A375 (cell line): ENCODE results near the gene HHIPL1. TPM values are rescaled to one million over a fixed set of nuclear protein-coding genes. Genes with fewer than 3 reads are reported as not detected.

Experiments
- total RNA-seq: library from RNA; depleted of rRNA; stranded (reverse); fragments of >200 nt; shearing (Covaris generic); gene quantifications from 2 replicates; pipeline ENCODE4 v1.2.3, GENCODE V29; 2014; rRNA removed

Gene HHIPL1
- not detected in 2 replicates for total RNA-seq

DNA sequence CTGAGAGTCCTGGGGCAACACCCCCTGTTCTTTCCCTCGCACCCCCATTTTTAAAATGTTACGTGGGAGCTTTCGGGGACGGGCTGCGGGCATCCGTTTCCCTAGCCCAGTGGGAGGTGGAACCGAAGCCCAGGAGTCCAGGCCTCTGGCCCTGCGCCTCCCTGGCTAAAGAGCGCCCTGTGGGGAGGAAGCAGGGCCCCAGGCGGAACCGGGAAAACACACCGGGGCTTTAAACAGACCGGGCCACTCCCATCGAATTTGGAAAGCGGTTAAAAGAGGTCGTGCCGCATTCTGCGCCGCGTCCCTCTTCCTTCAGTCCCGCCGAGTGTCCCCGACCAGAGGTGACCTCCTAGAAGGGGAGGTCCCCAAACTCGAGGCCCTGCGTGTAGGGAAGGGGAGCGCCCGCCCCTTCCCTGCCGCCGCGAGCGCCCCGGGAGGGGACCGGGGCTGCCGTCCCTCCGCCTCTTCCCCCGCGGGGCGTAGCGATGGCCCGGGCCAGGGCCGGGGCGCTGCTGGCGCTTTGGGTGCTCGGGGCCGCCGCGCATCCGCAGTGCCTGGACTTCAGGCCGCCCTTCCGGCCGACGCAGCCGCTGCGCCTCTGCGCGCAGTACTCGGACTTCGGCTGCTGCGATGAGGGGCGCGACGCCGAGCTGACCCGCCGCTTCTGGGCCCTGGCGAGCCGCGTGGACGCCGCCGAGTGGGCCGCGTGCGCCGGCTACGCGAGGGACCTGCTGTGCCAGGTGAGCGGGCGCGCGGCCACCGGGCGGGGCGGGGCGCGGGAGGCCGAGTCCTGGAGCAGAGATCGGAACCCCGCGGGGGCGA, at the start of gene HHIPL1:
TSS of gene HHIPL1 (plus strand) at position 407 of the 822 bp plus-strand sequence. CDS start at position 486, 79 bp downstream.

DNA sequence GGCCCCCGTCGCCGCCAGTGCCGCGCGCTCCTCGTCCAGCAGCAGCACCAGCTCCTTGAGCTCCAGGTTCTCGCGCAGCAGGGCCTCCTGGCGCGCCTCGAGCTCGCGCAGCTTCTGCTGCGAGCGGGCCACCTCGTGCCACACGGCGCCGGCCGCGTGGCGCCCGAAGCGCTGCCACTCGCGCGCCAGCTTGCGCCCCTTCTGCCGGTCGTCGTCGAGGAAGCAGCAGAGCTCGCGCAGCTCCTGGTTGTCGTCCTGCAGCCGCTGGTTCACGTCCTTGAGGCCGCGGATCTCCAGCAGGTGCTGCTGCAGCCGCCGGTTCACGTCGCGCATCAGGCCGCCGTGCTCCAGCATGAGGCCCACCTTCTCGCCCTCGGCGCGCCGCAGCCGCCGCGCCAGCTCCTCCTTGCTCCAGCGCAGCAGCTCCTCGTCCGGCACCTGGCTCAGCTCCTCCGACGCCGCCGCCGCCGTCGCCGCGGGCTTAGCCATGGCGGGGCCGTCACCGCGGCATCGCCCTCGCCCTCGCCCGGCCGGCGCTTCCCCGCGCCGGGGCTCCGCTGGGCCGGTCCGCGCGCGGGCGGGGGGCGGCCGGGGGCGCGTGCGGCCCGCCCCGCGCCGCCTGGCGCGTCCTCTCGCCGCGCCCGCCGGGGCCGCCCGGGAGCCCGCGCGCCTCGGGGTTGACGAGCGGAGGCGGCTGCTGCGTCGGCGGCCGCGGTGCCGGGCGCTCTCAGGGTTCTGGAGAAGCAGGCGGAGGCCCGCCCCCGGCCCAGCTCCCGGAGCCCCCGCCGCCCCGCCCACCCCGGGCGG, 41.3 kb upstream of the HHIPL1 start, which contains the start of gene CCDC85C:
TSS of gene CCDC85C (minus strand) at position 737 of the 807 bp plus-strand sequence. CDS start at position 489, 248 bp downstream.

DNA sequence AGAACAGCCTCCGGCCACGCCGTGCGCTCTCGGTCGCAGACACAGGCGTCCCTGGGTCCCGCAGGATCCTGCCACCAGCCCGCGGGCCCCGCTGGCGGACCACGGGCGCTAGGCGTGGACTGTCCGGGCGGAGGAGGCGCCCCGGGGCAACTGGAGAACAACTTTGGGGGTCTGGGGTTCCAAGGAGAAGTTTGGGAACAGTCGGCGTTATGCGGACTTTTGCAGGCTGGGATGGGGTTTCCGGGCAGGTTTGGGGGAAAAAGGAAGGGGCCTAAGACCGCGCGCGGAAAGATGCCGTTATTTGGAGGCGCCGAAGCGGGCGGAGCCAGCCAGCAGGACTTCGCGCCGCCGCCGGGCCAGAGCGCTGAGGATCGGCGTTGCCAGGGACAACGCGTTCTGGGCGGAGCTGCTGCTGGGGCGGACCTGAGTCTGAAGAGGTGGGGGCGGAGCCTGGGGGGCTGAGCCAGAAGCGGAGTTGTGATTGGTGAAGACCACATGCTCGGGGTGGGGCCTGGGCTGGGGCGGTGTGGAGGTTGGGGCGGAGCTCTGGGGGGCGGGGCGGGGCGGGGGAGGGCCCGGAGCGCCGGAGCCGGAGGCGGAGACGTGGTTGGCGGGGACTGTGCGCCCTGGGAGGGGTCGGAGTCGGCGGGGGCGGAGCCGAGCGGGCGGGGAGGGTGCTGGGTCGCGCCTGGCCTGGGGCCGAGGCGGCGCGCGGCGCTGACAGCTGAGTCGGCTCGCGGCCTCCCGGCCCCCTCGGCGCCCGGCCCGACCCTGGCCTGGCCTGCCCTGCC, 38.9 kb downstream of the HHIPL1 start, which contains the start of gene CYP46A1:
TSS of gene CYP46A1 (plus strand) at position 680 of the 791 bp plus-strand sequence. CDS start 120 bp downstream, outside the sequence.

Other genes with a start within 250 kb of the HHIPL1 start
- gene SETD3, start 164.3 kb upstream of the HHIPL1 start, total RNA-seq = 27.8 and 27.9 TPM in 2 replicates
- 9.0 and 20.2 TPM in 2 replicates for gene CCNK, start 163.7 kb upstream of the HHIPL1 start, total RNA-seq
- gene CCDC85C, start 40.9 kb upstream of the HHIPL1 start, total RNA-seq = 6.3 and 7.3 TPM in 2 replicates
- 0.03 TPM in 1 of 2 replicates, not detected in the other for gene CYP46A1, start 39.2 kb downstream of the HHIPL1 start, total RNA-seq
- gene EML1, start 148.3 kb downstream of the HHIPL1 start, total RNA-seq = 3.5 and 6.8 TPM in 2 replicates